ENCODE results near the gene CFD.
"Not testable (repeated sequence)": the region's sequence is repeated elsewhere in the genome, so short reads cannot be mapped to it uniquely, and the experiment has no call there.

Gene CFD

GRCh38 chr19:869245-870177, 10.0 kb downstream of the CFD start:
- Mint-ChIP-seq H3K36me3 (ENCODE audit: low read depth) (peaks cover 15% of the 10 kb centered on the region), H3K27me3 (ENCODE audit: low read depth) (no peaks in the 10 kb centered on the region), H3K4me3 (no peak overlapping the region), H3K27ac (no peak overlapping the region), H3K9me3 (no peaks in the 10 kb centered on the region), H3K4me1 (ENCODE audit: low read depth) (peaks cover 5% of the 10 kb centered on the region)

- H3K4me3 Mint-ChIP-seq, result no peak overlapping the region
- H3K27me3 Mint-ChIP-seq (ENCODE audit: low read depth), result no peaks in the 10 kb centered on the region
- H3K4me1 Mint-ChIP-seq (ENCODE audit: low read depth), result peaks cover 5% of the 10 kb centered on the region
- peak overlapping the region; percentile 60 for H3K27ac Mint-ChIP-seq
- H3K36me3 Mint-ChIP-seq (ENCODE audit: low read depth), result peaks cover 15% of the 10 kb centered on the region
- H3K9me3 Mint-ChIP-seq, result no peaks in the 10 kb centered on the region
Measured at GRCh38 chr19:870314-870713, 10.8 kb downstream of the CFD start.

- H3K27me3 Mint-ChIP-seq (ENCODE audit: low read depth), result no peaks in the 10 kb centered on the region
- no peak overlapping the region for H3K4me3 Mint-ChIP-seq
- no peaks in the 10 kb centered on the region for H3K9me3 Mint-ChIP-seq
Measured at GRCh38 chr19:870963-871401, 11.5 kb downstream of the CFD start.

DNA sequence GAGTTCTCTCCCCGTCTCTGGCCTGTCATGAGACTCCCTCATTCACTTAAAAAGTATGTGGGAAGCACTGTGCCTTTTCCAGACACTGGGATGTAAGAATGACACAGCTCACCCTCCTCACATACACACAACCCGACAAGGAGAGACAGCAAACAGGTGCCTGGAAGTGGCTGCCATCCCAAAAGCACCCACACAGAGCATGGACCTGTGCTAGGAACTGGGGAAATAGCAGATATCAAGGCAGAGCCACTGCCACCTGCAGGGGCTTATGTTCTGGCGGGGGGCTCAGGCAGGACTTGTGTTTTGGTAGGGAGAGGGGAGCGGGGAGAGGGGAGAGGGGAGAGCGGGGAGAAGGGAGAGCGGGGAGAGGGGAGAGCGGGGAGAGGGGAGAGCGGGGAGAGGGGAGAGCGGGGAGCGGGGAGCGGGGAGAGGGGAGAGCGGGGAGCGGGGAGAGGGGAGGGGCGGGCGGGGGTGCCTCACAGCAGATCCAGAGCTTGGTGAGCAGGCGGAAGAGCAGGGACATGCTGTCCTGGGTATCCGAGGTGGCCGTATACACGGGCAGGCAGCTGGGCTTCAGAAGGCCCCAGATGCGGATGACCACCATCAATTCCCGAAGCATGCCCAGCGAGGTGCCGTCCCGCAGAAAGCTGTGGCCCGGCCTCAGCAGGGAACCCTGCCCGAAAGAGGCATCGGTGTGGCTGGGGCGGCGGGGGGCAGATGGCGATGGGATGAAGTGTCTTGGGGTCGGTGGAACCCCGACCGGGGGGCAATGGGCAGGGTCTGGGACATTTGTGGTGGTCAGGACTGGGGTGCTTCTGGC, 12.2 kb downstream of the CFD start:
- peak overlapping the region; percentile 86 for H3K27ac Mint-ChIP-seq
- peak overlapping the region; percentile 77 for H3K4me3 Mint-ChIP-seq
- H3K36me3 Mint-ChIP-seq (ENCODE audit: low read depth), result peaks cover 14% of the 10 kb centered on the region
- peaks cover 5% of the 10 kb centered on the region for H3K4me1 Mint-ChIP-seq (ENCODE audit: low read depth)
- H3K9me3 Mint-ChIP-seq, result no peaks in the 10 kb centered on the region
- no peaks in the 10 kb centered on the region for H3K27me3 Mint-ChIP-seq (ENCODE audit: low read depth)

More at GRCh38 chr19:870963-871401, 11.5 kb downstream of the CFD start:
- peaks cover 13% of the 10 kb centered on the region for H3K36me3 Mint-ChIP-seq (ENCODE audit: low read depth)
- H3K4me1 Mint-ChIP-seq (ENCODE audit: low read depth), result peaks cover 5% of the 10 kb centered on the region
- H3K27ac Mint-ChIP-seq, result no peak overlapping the region

DNA sequence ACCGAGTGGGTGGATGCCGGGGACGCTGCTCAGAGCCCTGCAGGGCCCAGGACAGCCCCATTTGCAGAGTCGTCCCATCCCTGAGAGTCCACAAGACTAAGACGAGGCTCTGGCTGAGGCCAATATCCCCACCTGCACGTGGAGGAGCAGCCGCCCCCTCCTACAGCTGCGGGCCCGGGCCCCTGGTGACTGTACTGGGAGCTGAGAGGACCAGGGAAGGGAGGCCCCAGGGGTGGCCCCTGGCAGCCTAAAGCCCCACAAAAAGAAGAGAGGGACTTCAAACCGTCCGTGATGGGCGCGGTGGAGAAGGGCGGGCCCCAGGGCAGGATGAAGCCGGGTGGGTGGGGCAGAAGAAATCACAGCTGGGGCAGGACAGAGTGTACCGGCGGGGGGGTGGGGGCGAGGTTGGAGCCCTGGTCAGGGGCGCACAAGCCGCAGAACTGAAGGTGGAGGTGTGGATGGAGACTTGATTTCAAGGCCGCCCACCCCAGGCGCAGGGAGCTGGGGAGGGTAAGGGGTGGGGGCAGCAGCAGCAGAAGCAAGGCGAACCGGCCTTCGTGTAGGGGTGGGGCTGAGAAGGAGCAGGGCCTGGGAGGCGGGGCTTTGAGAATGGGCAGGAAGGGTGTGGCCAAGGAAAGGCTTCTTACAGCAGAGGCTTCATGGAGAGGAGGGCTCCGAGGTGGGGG, 12.9 kb downstream of the CFD start:
- peaks cover 12% of the 10 kb centered on the region for H3K36me3 Mint-ChIP-seq (ENCODE audit: low read depth)
- H3K27ac Mint-ChIP-seq, result peak overlapping the region; percentile 86
- H3K4me3 Mint-ChIP-seq, result peak overlapping the region; percentile 77
- H3K27me3 Mint-ChIP-seq (ENCODE audit: low read depth), result no peaks in the 10 kb centered on the region
- H3K9me3 Mint-ChIP-seq, result no peaks in the 10 kb centered on the region
- H3K4me1 Mint-ChIP-seq (ENCODE audit: low read depth), result peaks cover 5% of the 10 kb centered on the region

- H3K4me1 Mint-ChIP-seq (ENCODE audit: low read depth), result peaks cover 5% of the 10 kb centered on the region
Measured at GRCh38 chr19:873084-873483, 13.6 kb downstream of the CFD start.

GRCh38 chr19:873561-874041, 14.1 kb downstream of the CFD start:
- peaks cover 9% of the 10 kb centered on the region for H3K36me3 Mint-ChIP-seq (ENCODE audit: low read depth)
- H3K27me3 Mint-ChIP-seq (ENCODE audit: low read depth), result no peaks in the 10 kb centered on the region
- no peaks in the 10 kb centered on the region for H3K9me3 Mint-ChIP-seq
- peaks cover 5% of the 10 kb centered on the region for H3K4me1 Mint-ChIP-seq (ENCODE audit: low read depth)
- H3K27ac Mint-ChIP-seq, result no peak overlapping the region
- no peak overlapping the region for H3K4me3 Mint-ChIP-seq

More at GRCh38 chr19:873084-873483, 13.6 kb downstream of the CFD start:
- peaks cover 9% of the 10 kb centered on the region for H3K36me3 Mint-ChIP-seq (ENCODE audit: low read depth)
- no peaks in the 10 kb centered on the region for H3K27me3 Mint-ChIP-seq (ENCODE audit: low read depth)
- H3K27ac Mint-ChIP-seq, result peak overlapping the region; percentile 83
- peak overlapping the region; percentile 64 for H3K4me3 Mint-ChIP-seq
- H3K9me3 Mint-ChIP-seq, result no peaks in the 10 kb centered on the region

DNA sequence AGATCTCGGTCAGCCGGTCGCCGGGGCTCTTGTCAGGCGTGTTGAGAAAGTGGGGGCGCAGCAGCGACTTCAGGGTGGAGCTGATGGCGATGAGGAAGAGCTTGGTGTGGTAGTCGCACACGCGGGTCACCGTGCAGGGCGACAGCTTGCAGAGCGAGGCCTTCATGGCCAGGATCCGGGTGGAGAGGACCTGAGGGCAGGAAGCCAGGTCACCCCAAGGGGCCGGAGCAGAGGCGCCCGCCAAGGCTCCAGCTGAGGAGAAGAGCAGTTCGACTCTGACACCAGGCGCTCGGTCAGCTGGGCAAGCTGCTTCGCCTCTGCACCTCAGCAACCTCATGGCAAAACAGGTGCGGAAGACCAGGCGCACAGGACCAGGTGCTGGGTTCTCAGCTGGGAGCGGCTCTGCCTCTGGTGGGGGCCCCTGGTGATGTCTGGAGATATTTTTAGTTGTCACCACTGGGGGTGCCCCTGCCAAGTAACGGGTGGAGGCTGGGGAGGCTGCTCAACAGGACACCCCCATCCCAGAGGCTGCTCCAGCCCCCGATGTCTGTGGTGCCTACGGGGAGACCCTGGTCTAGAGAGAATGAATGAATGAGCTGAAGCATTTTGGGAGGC, 15.9 kb downstream of the CFD start:
- peaks cover 8% of the 10 kb centered on the region for H3K36me3 Mint-ChIP-seq (ENCODE audit: low read depth)
- H3K4me1 Mint-ChIP-seq (ENCODE audit: low read depth), result peaks cover 5% of the 10 kb centered on the region
- no peak overlapping the region for H3K27ac Mint-ChIP-seq
- H3K9me3 Mint-ChIP-seq, result no peaks in the 10 kb centered on the region
- H3K4me3 Mint-ChIP-seq, result no peak overlapping the region
- no peaks in the 10 kb centered on the region for H3K27me3 Mint-ChIP-seq (ENCODE audit: low read depth)

- Mint-ChIP-seq H3K9me3 (no peaks in the 10 kb centered on the region), H3K36me3 (ENCODE audit: low read depth) (peaks cover 7% of the 10 kb centered on the region), H3K27me3 (ENCODE audit: low read depth) (no peaks in the 10 kb centered on the region), H3K4me3 (no peak overlapping the region), H3K4me1 (ENCODE audit: low read depth) (peaks cover 5% of the 10 kb centered on the region), H3K27ac (no peak overlapping the region)
Measured at GRCh38 chr19:876089-876488, 16.6 kb downstream of the CFD start.

GRCh38 chr19:876780-877314, 17.4 kb downstream of the CFD start:
- Mint-ChIP-seq H3K9me3 (no peaks in the 10 kb centered on the region), H3K4me1 (ENCODE audit: low read depth) (peaks cover 3% of the 10 kb centered on the region), H3K36me3 (ENCODE audit: low read depth) (peaks cover 10% of the 10 kb centered on the region), H3K27me3 (ENCODE audit: low read depth) (no peaks in the 10 kb centered on the region), H3K4me3 (no peak overlapping the region), H3K27ac (no peak overlapping the region)

DNA sequence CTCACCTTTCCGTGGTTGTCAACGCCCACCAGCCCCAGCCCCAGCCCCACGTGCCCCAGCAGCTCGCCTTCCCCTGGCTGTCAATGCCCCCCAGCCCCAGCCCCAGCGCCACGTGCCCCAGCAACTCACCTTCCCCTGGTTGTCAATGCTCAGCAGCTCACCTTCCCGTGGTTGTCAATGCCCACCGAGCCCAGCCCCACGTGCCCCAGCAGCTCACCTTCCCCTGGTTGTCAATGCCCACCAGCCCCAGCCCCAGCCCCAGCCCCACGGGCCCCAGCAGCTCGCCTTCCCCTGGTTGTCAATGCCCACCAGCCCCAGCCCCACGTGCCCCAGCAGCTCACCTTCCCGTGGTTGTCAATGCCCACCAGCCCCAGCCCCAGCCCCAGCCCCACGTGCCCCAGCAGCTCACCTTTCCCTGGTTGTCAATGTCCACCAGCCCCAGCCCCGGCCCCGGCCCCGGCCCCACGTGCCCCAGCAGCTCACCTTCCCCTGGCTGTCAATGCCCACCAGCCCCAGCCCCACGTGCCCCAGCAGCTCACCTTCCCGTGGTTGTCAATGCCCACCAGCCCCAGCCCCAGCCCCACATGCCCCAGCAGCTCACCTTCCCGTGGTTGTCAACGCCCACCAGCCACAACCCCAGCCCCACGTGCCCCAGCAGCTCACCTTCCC, 18.7 kb downstream of the CFD start:
- not testable (repeated sequence) for H3K9me3 Mint-ChIP-seq; H3K4me1 Mint-ChIP-seq (ENCODE audit: low read depth); H3K27ac Mint-ChIP-seq; H3K27me3 Mint-ChIP-seq (ENCODE audit: low read depth); H3K4me3 Mint-ChIP-seq
- H3K36me3 Mint-ChIP-seq (ENCODE audit: low read depth), result peaks cover 14% of the 10 kb centered on the region

DNA sequence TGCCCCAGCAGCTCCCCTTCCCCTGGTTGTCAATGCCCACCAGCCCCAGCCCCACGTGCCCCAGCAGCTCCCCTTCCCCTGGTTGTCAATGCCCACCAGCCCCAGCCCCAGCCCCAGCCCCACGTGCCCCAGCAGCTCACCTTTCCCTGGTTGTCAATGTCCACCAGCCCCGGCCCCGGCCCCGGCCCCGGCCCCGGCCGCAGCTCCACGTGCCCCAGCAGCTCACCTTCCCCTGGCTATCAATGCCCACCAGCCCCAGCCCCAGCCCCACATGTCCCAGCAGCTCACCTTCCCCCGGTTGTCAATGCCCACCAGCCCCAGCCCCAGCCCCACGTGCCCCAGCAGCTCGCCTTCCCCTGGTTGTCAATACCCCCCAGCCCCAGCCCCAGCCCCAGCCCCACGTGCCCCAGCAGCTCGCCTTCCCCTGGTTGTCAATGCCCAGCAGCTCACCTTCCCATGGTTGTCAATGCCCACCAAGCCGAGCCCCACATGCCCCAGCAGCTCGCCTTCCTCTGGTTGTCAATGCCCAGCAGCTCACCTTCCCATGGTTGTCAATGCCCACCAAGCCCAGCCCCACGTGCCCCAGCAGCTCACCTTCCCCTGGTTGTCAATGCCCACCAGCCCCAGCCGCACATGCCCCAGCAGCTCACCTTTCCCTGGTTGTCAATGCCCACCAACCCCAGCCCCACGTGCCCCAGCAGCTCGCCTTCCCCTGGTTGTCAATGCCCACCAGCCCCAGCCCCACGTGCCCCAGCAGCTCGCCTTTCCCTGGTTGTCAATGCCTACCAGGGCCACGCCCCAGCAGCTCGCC, 19.5 kb downstream of the CFD start:
- H3K4me1 Mint-ChIP-seq (ENCODE audit: low read depth); H3K9me3 Mint-ChIP-seq; H3K27me3 Mint-ChIP-seq (ENCODE audit: low read depth); H3K27ac Mint-ChIP-seq; H3K4me3 Mint-ChIP-seq: not testable (repeated sequence)
- H3K36me3 Mint-ChIP-seq (ENCODE audit: low read depth), result peaks cover 14% of the 10 kb centered on the region

All from T-helper 1 cell treated with Interleukin-12 subunit alpha and Interleukin-12 subunit beta and Interleukin-4 antibody, amounts not matched to agents 30 μg/mL and 1 μg/mL, for 36 hours (primary cell).